Peyer's patch (tissue), 4 donors: Measurements from ENCODE around the gene SCUBE3.

Experiments used
- CTCF ChIP-seq, 6 experiments: fragments of 450-650 bp in 4 of 6; fragments of 200-600 bp in 2 of 6; sonication (generic) in 1 of 6; IDR thresholded peaks; one replicate each; pipeline ENCODE4 v1.5.1; 2017 to 2019; ENCODE audit warnings: antibody characterized with exemption in 6 of 6, mild to moderate bottlenecking in 3 of 6, moderate library complexity in 1 of 6
- POLR2A ChIP-seq, 2 donors: fragments of 450-650 bp; IDR thresholded peaks; one replicate each; pipeline ENCODE4 v1.5.1; 2017; ENCODE audit warnings: antibody characterized with exemption in 2 of 2, mild to moderate bottlenecking in 2 of 2, moderate library complexity in 2 of 2

GRCh38 chr6:35167505-35167904 is 46.3 kb upstream of the SCUBE3 start:
- no peak for TF ChIP-seq CTCF (IDR thresholded peaks at IDR 0.05)
- TF ChIP-seq POLR2A (IDR thresholded peaks at IDR 0.05): no peak
